ENCODE measurements around the gene UTP4.

- TF ChIP-seq YY1 (IDR thresholded peaks at IDR 0.05; ENCODE audit: low read depth): no peak
- no peak for TF ChIP-seq TAF1 (IDR thresholded peaks at IDR 0.05; ENCODE audit: low read depth)
Measured at GRCh38 chr16:69118468-69118867, 14.0 kb upstream of the UTP4 start.
